ENCODE measurements around the gene PPP2R2C.

DNA sequence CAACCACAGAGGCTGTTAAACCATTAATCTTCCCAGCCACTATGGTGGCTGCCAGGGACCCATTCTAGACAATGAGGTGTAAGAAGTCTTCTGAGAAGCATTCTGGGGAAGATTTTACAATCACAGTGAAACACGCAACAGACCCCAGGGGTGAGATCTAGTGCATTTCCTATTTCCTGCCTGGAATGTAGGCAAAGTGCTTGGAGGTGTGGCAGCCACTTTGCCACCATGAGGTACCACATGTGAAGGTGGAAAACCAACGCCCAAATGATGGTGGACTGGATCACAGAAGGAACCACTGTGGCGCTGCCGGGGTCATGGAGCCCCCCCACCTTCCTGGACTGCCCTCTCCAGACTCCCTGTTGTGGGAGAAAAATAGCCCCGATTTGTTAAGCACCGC lies 140.9 kb downstream of the PPP2R2C start:
- TF ChIP-seq POLR2A (IDR thresholded peaks at IDR 0.05) = no peak
- TF ChIP-seq, protein P1, sequence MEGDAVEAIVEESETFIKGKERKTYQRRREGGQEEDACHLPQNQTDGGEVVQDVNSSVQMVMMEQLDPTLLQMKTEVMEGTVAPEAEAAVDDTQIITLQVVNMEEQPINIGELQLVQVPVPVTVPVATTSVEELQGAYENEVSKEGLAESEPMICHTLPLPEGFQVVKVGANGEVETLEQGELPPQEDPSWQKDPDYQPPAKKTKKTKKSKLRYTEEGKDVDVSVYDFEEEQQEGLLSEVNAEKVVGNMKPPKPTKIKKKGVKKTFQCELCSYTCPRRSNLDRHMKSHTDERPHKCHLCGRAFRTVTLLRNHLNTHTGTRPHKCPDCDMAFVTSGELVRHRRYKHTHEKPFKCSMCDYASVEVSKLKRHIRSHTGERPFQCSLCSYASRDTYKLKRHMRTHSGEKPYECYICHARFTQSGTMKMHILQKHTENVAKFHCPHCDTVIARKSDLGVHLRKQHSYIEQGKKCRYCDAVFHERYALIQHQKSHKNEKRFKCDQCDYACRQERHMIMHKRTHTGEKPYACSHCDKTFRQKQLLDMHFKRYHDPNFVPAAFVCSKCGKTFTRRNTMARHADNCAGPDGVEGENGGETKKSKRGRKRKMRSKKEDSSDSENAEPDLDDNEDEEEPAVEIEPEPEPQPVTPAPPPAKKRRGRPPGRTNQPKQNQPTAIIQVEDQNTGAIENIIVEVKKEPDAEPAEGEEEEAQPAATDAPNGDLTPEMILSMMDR (IDR thresholded peaks at IDR 0.05) = no peak
